ENCODE measurements around the gene PACSIN2.

- TF ChIP-seq, protein P1, sequence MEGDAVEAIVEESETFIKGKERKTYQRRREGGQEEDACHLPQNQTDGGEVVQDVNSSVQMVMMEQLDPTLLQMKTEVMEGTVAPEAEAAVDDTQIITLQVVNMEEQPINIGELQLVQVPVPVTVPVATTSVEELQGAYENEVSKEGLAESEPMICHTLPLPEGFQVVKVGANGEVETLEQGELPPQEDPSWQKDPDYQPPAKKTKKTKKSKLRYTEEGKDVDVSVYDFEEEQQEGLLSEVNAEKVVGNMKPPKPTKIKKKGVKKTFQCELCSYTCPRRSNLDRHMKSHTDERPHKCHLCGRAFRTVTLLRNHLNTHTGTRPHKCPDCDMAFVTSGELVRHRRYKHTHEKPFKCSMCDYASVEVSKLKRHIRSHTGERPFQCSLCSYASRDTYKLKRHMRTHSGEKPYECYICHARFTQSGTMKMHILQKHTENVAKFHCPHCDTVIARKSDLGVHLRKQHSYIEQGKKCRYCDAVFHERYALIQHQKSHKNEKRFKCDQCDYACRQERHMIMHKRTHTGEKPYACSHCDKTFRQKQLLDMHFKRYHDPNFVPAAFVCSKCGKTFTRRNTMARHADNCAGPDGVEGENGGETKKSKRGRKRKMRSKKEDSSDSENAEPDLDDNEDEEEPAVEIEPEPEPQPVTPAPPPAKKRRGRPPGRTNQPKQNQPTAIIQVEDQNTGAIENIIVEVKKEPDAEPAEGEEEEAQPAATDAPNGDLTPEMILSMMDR (IDR thresholded peaks at IDR 0.05) = no peak
- no peak for TF ChIP-seq POLR2A (IDR thresholded peaks at IDR 0.05)
Observed at GRCh38 chr22:43035250-43035649, 20.3 kb upstream of the PACSIN2 start.

Data from esophagus squamous epithelium (tissue), 4 donors.